Measurements from ENCODE around the gene CATSPERD.
"Not testable (repeated sequence)": the region's sequence is repeated elsewhere in the genome, so short reads cannot be mapped to it uniquely, and the experiment has no call there.

CATSPERD gene

GRCh38 chr19:5694167-5694955 is 26.1 kb upstream of the CATSPERD start:
- Histone ChIP-seq H3K27ac (ENCODE audit: low read depth, low read length, severe bottlenecking) (no peak overlapping the region), H3K36me3 (ENCODE audit: control insufficient read depth, insufficient read depth, low read length) (peaks cover 64% of the 10 kb centered on the region), H3K9me3 (ENCODE audit: control insufficient read depth, low read length) (no peaks in the 10 kb centered on the region), H3K4me1 (ENCODE audit: control insufficient read depth, insufficient read depth, low read length, poor library complexity, severe bottlenecking) (peaks cover 7% of the 10 kb centered on the region), H3K4me3 (ENCODE audit: extremely low read depth, insufficient read depth, low read length, poor library complexity, severe bottlenecking) (no peak overlapping the region)
- WGBS, 2 experiments (ENCODE audit: insufficient coverage in 2 of 2), result 96% methylated on average over 39 to 40 of the region's 45 CpGs

- no peaks in the 10 kb centered on the region for H3K9me3 ChIP-seq (ENCODE audit: control insufficient read depth, low read length)
- H3K36me3 ChIP-seq (ENCODE audit: control insufficient read depth, insufficient read depth, low read length), result peaks cover 67% of the 10 kb centered on the region
- H3K27ac ChIP-seq (ENCODE audit: low read depth, low read length, severe bottlenecking), result no peak overlapping the region
- no peak overlapping the region for H3K4me3 ChIP-seq (ENCODE audit: extremely low read depth, insufficient read depth, low read length, poor library complexity, severe bottlenecking)
- peaks cover 7% of the 10 kb centered on the region for H3K4me1 ChIP-seq (ENCODE audit: control insufficient read depth, insufficient read depth, low read length, poor library complexity, severe bottlenecking)
- WGBS, 2 experiments (ENCODE audit: insufficient coverage in 2 of 2), result 96 to 97% methylated on average over 6 to 7 of the region's 8 CpGs
These were observed 25.3 kb upstream of the CATSPERD start for GRCh38 chr19:5694956-5695648.

GRCh38 chr19:5695649-5696195 is 24.7 kb upstream of the CATSPERD start:
- Histone ChIP-seq H3K36me3 (ENCODE audit: control insufficient read depth, insufficient read depth, low read length) (peaks cover 74% of the 10 kb centered on the region), H3K4me3 (ENCODE audit: extremely low read depth, insufficient read depth, low read length, poor library complexity, severe bottlenecking) (no peak overlapping the region), H3K27ac (ENCODE audit: low read depth, low read length, severe bottlenecking) (no peak overlapping the region), H3K4me1 (ENCODE audit: control insufficient read depth, insufficient read depth, low read length, poor library complexity, severe bottlenecking) (peaks cover 7% of the 10 kb centered on the region), H3K9me3 (ENCODE audit: control insufficient read depth, low read length) (no peaks in the 10 kb centered on the region)
- WGBS, 2 experiments (ENCODE audit: insufficient coverage in 2 of 2), result 95 to 96% methylated on average over 26 to 28 of the region's 28 CpGs

- Histone ChIP-seq H3K9me3 (ENCODE audit: control insufficient read depth, low read length) (no peaks in the 10 kb centered on the region), H3K4me1 (ENCODE audit: control insufficient read depth, insufficient read depth, low read length, poor library complexity, severe bottlenecking) (peaks cover 7% of the 10 kb centered on the region), H3K4me3 (ENCODE audit: extremely low read depth, insufficient read depth, low read length, poor library complexity, severe bottlenecking) (no peak overlapping the region), H3K27ac (ENCODE audit: low read depth, low read length, severe bottlenecking) (peak overlapping the region; percentile 36), H3K36me3 (ENCODE audit: control insufficient read depth, insufficient read depth, low read length) (peaks cover 74% of the 10 kb centered on the region)
- 93 to 94% methylated on average over 39 to 42 of the region's 42 CpGs for WGBS, 2 experiments (ENCODE audit: insufficient coverage in 2 of 2)
These were observed 24.0 kb upstream of the CATSPERD start for GRCh38 chr19:5696196-5697021.

GRCh38 chr19:5697022-5697889 is 23.2 kb upstream of the CATSPERD start:
- Histone ChIP-seq H3K36me3 (ENCODE audit: control insufficient read depth, insufficient read depth, low read length) (peaks cover 67% of the 10 kb centered on the region), H3K4me1 (ENCODE audit: control insufficient read depth, insufficient read depth, low read length, poor library complexity, severe bottlenecking) (peaks cover 7% of the 10 kb centered on the region), H3K27ac (ENCODE audit: low read depth, low read length, severe bottlenecking) (peak overlapping the region; percentile 36), H3K9me3 (ENCODE audit: control insufficient read depth, low read length) (no peaks in the 10 kb centered on the region), H3K4me3 (ENCODE audit: extremely low read depth, insufficient read depth, low read length, poor library complexity, severe bottlenecking) (no peak overlapping the region)
- WGBS, 2 experiments (ENCODE audit: insufficient coverage in 2 of 2), result 93% methylated on average over 24 to 25 of the region's 25 CpGs

- H3K4me1 ChIP-seq (ENCODE audit: control insufficient read depth, insufficient read depth, low read length, poor library complexity, severe bottlenecking), result peaks cover 7% of the 10 kb centered on the region
- H3K36me3 ChIP-seq (ENCODE audit: control insufficient read depth, insufficient read depth, low read length), result peaks cover 61% of the 10 kb centered on the region
- 93 to 94% methylated on average over 22 to 29 of the region's 30 CpGs for WGBS, 2 experiments (ENCODE audit: insufficient coverage in 2 of 2)
- peak overlapping the region; percentile 36 for H3K27ac ChIP-seq (ENCODE audit: low read depth, low read length, severe bottlenecking)
- H3K9me3 ChIP-seq (ENCODE audit: control insufficient read depth, low read length), result no peaks in the 10 kb centered on the region
- H3K4me3 ChIP-seq (ENCODE audit: extremely low read depth, insufficient read depth, low read length, poor library complexity, severe bottlenecking), result no peak overlapping the region
These were observed 22.4 kb upstream of the CATSPERD start for GRCh38 chr19:5697890-5698634.

GRCh38 chr19:5698635-5699422 is 21.6 kb upstream of the CATSPERD start:
- Histone ChIP-seq H3K27ac (ENCODE audit: low read depth, low read length, severe bottlenecking) (no peak overlapping the region), H3K4me1 (ENCODE audit: control insufficient read depth, insufficient read depth, low read length, poor library complexity, severe bottlenecking) (peaks cover 7% of the 10 kb centered on the region), H3K9me3 (ENCODE audit: control insufficient read depth, low read length) (no peaks in the 10 kb centered on the region), H3K36me3 (ENCODE audit: control insufficient read depth, insufficient read depth, low read length) (peaks cover 61% of the 10 kb centered on the region), H3K4me3 (ENCODE audit: extremely low read depth, insufficient read depth, low read length, poor library complexity, severe bottlenecking) (no peak overlapping the region)
- WGBS, 2 experiments (ENCODE audit: insufficient coverage in 2 of 2), result 95 to 98% methylated on average over 36 to 37 of the region's 38 CpGs

- H3K36me3 ChIP-seq (ENCODE audit: control insufficient read depth, insufficient read depth, low read length), result peaks cover 63% of the 10 kb centered on the region
- 96% methylated on average over 17 to 21 of the region's 22 CpGs for WGBS, 2 experiments (ENCODE audit: insufficient coverage in 2 of 2)
These were observed 19.9 kb upstream of the CATSPERD start for GRCh38 chr19:5700455-5701092.

GRCh38 chr19:5702053-5702410 is 18.4 kb upstream of the CATSPERD start:
- no CpG with 5 or more reads among the region's 28 CpGs for WGBS, 2 experiments (ENCODE audit: insufficient coverage in 2 of 2)
- H3K27ac ChIP-seq (ENCODE audit: low read depth, low read length, severe bottlenecking); H3K4me1 ChIP-seq (ENCODE audit: control insufficient read depth, insufficient read depth, low read length, poor library complexity, severe bottlenecking); H3K4me3 ChIP-seq (ENCODE audit: extremely low read depth, insufficient read depth, low read length, poor library complexity, severe bottlenecking); H3K9me3 ChIP-seq (ENCODE audit: control insufficient read depth, low read length): not testable (repeated sequence)
- peaks cover 70% of the 10 kb centered on the region for H3K36me3 ChIP-seq (ENCODE audit: control insufficient read depth, insufficient read depth, low read length)

More at GRCh38 chr19:5700455-5701092, 19.9 kb upstream of the CATSPERD start:
- peaks cover 7% of the 10 kb centered on the region for H3K4me1 ChIP-seq (ENCODE audit: control insufficient read depth, insufficient read depth, low read length, poor library complexity, severe bottlenecking)
- H3K4me3 ChIP-seq (ENCODE audit: extremely low read depth, insufficient read depth, low read length, poor library complexity, severe bottlenecking), result no peak overlapping the region
- H3K9me3 ChIP-seq (ENCODE audit: control insufficient read depth, low read length), result no peaks in the 10 kb centered on the region
- no peak overlapping the region for H3K27ac ChIP-seq (ENCODE audit: low read depth, low read length, severe bottlenecking)
